Dendritic cell treated with granulocyte-macrophage colony-stimulating factor and Interleukin-4, amounts not matched to agents 40 ng/mL and 50 ng/mL, for 4 days (primary cell): Measurements from ENCODE around the gene MCEE.
"Not testable (repeated sequence)": the region's sequence is repeated elsewhere in the genome, so short reads cannot be mapped to it uniquely, and the experiment has no call there.

Experiments used
- H3K27ac Mint-ChIP-seq: one replicate; pipeline ENCODE4 v1.8.0; 2022; ENCODE audit warnings: mild to moderate bottlenecking, mixed read lengths
- H3K27me3 Mint-ChIP-seq: one replicate; pipeline ENCODE4 v1.8.0; 2022; ENCODE audit warnings: mild to moderate bottlenecking, mixed read lengths
- H3K36me3 Mint-ChIP-seq: one replicate; pipeline ENCODE4 v1.8.0; 2022; ENCODE audit warnings: low read depth, mixed read lengths
- H3K4me1 Mint-ChIP-seq: one replicate; pipeline ENCODE4 v1.8.0; 2022; ENCODE audit warnings: low read depth, mixed read lengths
- H3K4me3 Mint-ChIP-seq: one replicate; pipeline ENCODE4 v1.8.0; 2022; ENCODE audit warnings: mild to moderate bottlenecking, moderate library complexity, mixed read lengths
- H3K9me3 Mint-ChIP-seq: one replicate; pipeline ENCODE4 v1.8.0; 2022; ENCODE audit warnings: mixed read lengths
- intact Hi-C: fragments of 100-400 bp; cut with micrococcal nuclease; formaldehyde crosslinking; loops from one replicate; pipeline ENCODE4 v1.15.0; 2022

MCEE gene

GRCh38 chr2:71130152-71130904 is at the start of gene MCEE, which contains the start of gene MPHOSPH10:
Gene MCEE, minus strand, starts transcription at chr2:71130229. Its CDS starts 10 bp downstream, at chr2:71130219.
Gene MPHOSPH10, plus strand, starts transcription at chr2:71130634. Its CDS starts 32 bp downstream, at chr2:71130666.
- intact Hi-C loops = loop anchor here (1.0 to 10.0 kb wide), 3 partner anchors 30 to 204 kb away; partner anchors contain the start of gene ZNF638
- Mint-ChIP-seq H3K36me3 (peaks cover 15% of the 10 kb centered on the region), H3K27ac (no peak within 1 kb of the TSS), H3K9me3 (no peaks in the 10 kb centered on the region), H3K4me1 (no peaks in the 10 kb centered on the region), H3K27me3 (no peaks in the 10 kb centered on the region), H3K4me3 (no peak within 1 kb of the TSS)

- H3K27ac Mint-ChIP-seq, H3K36me3 Mint-ChIP-seq, H3K4me3 Mint-ChIP-seq, intact Hi-C loops, H3K27me3 Mint-ChIP-seq, H3K9me3 Mint-ChIP-seq: not testable (repeated sequence)
- peaks cover 12% of the 10 kb centered on the region for H3K4me1 Mint-ChIP-seq
These were observed 48.8 kb upstream of the MCEE start for GRCh38 chr2:71178836-71179235.

- Mint-ChIP-seq H3K4me1 (peaks cover 7% of the 10 kb centered on the region), H3K4me3 (no peak overlapping the region), H3K9me3 (no peaks in the 10 kb centered on the region), H3K27ac (no peak overlapping the region), H3K27me3 (no peaks in the 10 kb centered on the region), H3K36me3 (no peaks in the 10 kb centered on the region)
- intact Hi-C loops = no loop called here
These were observed 44.2 kb upstream of the MCEE start for GRCh38 chr2:71174207-71174606.

- Mint-ChIP-seq H3K27me3 (no peaks in the 10 kb centered on the region), H3K36me3 (no peaks in the 10 kb centered on the region), H3K27ac (no peak overlapping the region), H3K4me3 (no peak overlapping the region), H3K4me1 (peaks cover 7% of the 10 kb centered on the region), H3K9me3 (no peaks in the 10 kb centered on the region)
- intact Hi-C loops = no loop called here
These were observed 43.1 kb upstream of the MCEE start for GRCh38 chr2:71173096-71173495.

- H3K9me3 Mint-ChIP-seq = no peaks in the 10 kb centered on the region
- H3K4me3 Mint-ChIP-seq = no peak overlapping the region
- H3K27ac Mint-ChIP-seq = no peak overlapping the region
- H3K4me1 Mint-ChIP-seq = no peaks in the 10 kb centered on the region
- intact Hi-C loops = no loop called here
- peaks cover 10% of the 10 kb centered on the region for H3K27me3 Mint-ChIP-seq
- no peaks in the 10 kb centered on the region for H3K36me3 Mint-ChIP-seq
These were observed 36.8 kb upstream of the MCEE start for GRCh38 chr2:71166812-71167211.

- Mint-ChIP-seq H3K9me3 (no peaks in the 10 kb centered on the region), H3K4me3 (no peak overlapping the region), H3K27ac (no peak overlapping the region), H3K27me3 (peaks cover 9% of the 10 kb centered on the region), H3K4me1 (peaks cover 21% of the 10 kb centered on the region), H3K36me3 (no peaks in the 10 kb centered on the region)
- intact Hi-C loops = loop anchor here (10.0 kb wide), 1 partner anchor 132 kb away; no protein-coding TSS in a partner anchor
These were observed 27.2 kb upstream of the MCEE start for GRCh38 chr2:71157124-71157793.

GRCh38 chr2:71156573-71156972 is 26.5 kb upstream of the MCEE start:
- intact Hi-C loops = loop anchor here (10.0 kb wide), 1 partner anchor 132 kb away; no protein-coding TSS in a partner anchor
- peaks cover 9% of the 10 kb centered on the region for H3K27me3 Mint-ChIP-seq
- no peak overlapping the region for H3K27ac Mint-ChIP-seq
- H3K4me3 Mint-ChIP-seq = no peak overlapping the region
- H3K9me3 Mint-ChIP-seq = no peaks in the 10 kb centered on the region
- H3K36me3 Mint-ChIP-seq = no peaks in the 10 kb centered on the region
- H3K4me1 Mint-ChIP-seq = peaks cover 21% of the 10 kb centered on the region

- intact Hi-C loops = loop anchor here (10.0 kb wide), 1 partner anchor 131 kb away; no protein-coding TSS in a partner anchor
- no peak overlapping the region for H3K4me3 Mint-ChIP-seq
- H3K4me1 Mint-ChIP-seq = peaks cover 21% of the 10 kb centered on the region
- H3K27me3 Mint-ChIP-seq = peaks cover 9% of the 10 kb centered on the region
- no peaks in the 10 kb centered on the region for H3K36me3 Mint-ChIP-seq
- H3K27ac Mint-ChIP-seq = no peak overlapping the region
- H3K9me3 Mint-ChIP-seq = no peaks in the 10 kb centered on the region
These were observed 25.8 kb upstream of the MCEE start for GRCh38 chr2:71155846-71156245.

GRCh38 chr2:71154798-71155197 is 24.8 kb upstream of the MCEE start:
- intact Hi-C loops = loop anchor here (10.0 kb wide), 1 partner anchor 130 kb away; no protein-coding TSS in a partner anchor
- H3K4me3 Mint-ChIP-seq = no peak overlapping the region
- peaks cover 9% of the 10 kb centered on the region for H3K27me3 Mint-ChIP-seq
- peaks cover 16% of the 10 kb centered on the region for H3K4me1 Mint-ChIP-seq
- H3K9me3 Mint-ChIP-seq = no peaks in the 10 kb centered on the region
- no peak overlapping the region for H3K27ac Mint-ChIP-seq
- peaks cover 9% of the 10 kb centered on the region for H3K36me3 Mint-ChIP-seq

GRCh38 chr2:71154279-71154678 is 24.2 kb upstream of the MCEE start:
- no peak overlapping the region for H3K27ac Mint-ChIP-seq

GRCh38 chr2:71153585-71154224 is 23.7 kb upstream of the MCEE start:
- Mint-ChIP-seq H3K36me3 (peaks cover 19% of the 10 kb centered on the region), H3K9me3 (no peaks in the 10 kb centered on the region), H3K27ac (no peak overlapping the region), H3K4me1 (peaks cover 9% of the 10 kb centered on the region), H3K4me3 (no peak overlapping the region), H3K27me3 (peaks cover 9% of the 10 kb centered on the region)
- intact Hi-C loops = loop anchor here (10.0 kb wide), 1 partner anchor 129 kb away; no protein-coding TSS in a partner anchor

More at GRCh38 chr2:71154279-71154678, 24.2 kb upstream of the MCEE start:
- H3K36me3 Mint-ChIP-seq = peaks cover 14% of the 10 kb centered on the region
- no peaks in the 10 kb centered on the region for H3K9me3 Mint-ChIP-seq
- peaks cover 9% of the 10 kb centered on the region for H3K27me3 Mint-ChIP-seq
- intact Hi-C loops = loop anchor here (10.0 kb wide), 1 partner anchor 129 kb away; no protein-coding TSS in a partner anchor
- no peak overlapping the region for H3K4me3 Mint-ChIP-seq
- peaks cover 11% of the 10 kb centered on the region for H3K4me1 Mint-ChIP-seq

GRCh38 chr2:71151620-71152019 is 21.6 kb upstream of the MCEE start:
- peaks cover 6% of the 10 kb centered on the region for H3K27me3 Mint-ChIP-seq
- intact Hi-C loops = loop anchor here (10.0 kb wide), 1 partner anchor 127 kb away; no protein-coding TSS in a partner anchor
- no peaks in the 10 kb centered on the region for H3K9me3 Mint-ChIP-seq
- peaks cover 40% of the 10 kb centered on the region for H3K36me3 Mint-ChIP-seq
- no peaks in the 10 kb centered on the region for H3K4me1 Mint-ChIP-seq
- no peak overlapping the region for H3K27ac Mint-ChIP-seq
- H3K4me3 Mint-ChIP-seq = no peak overlapping the region

GRCh38 chr2:71150082-71150816 is 20.2 kb upstream of the MCEE start:
- no peak overlapping the region for H3K4me3 Mint-ChIP-seq
- H3K4me1 Mint-ChIP-seq = no peaks in the 10 kb centered on the region
- peaks cover 54% of the 10 kb centered on the region for H3K36me3 Mint-ChIP-seq
- H3K9me3 Mint-ChIP-seq = no peaks in the 10 kb centered on the region
- intact Hi-C loops = loop anchor here (10.0 kb wide), 1 partner anchor 125 kb away; no protein-coding TSS in a partner anchor
- peaks cover 2% of the 10 kb centered on the region for H3K27me3 Mint-ChIP-seq
- no peak overlapping the region for H3K27ac Mint-ChIP-seq
